Endothelial cell of umbilical vein (primary cell): Measurements from ENCODE around the gene RING1. TPM values are rescaled to one million over a fixed set of nuclear protein-coding genes. Genes with fewer than 3 reads are reported as not detected.

Source experiments
- BruUV-seq: library from RNA; stranded (reverse); fragments of 400-500 nt; replicated peaks from 2 replicates; lab custom pipeline; 2021; lab: Mats Ljungman, UMichigan
- CTCF ChIA-PET: fragments of 300-600, 350-600 bp; sonication (Branson Sonifier 250); formaldehyde crosslinking; loops from one replicate; lab custom pipeline; 2021; ENCODE audit warnings: antibody characterized with exemption, inconsistent platforms; lab: Charles Lee
- POLR2A ChIA-PET: fragments of 300-600, 350-600 bp; sonication (Branson Sonifier 250); formaldehyde crosslinking; loops from one replicate; lab custom pipeline; 2021; ENCODE audit warnings: antibody characterized with exemption, inconsistent platforms; lab: Charles Lee
- DNase-seq: peaks from one replicate; pipeline ENCODE4 v3.0.0-alpha.2; 2011; ENCODE audit warnings: low read depth, low spot score
- FAIRE-seq: peaks from 2 replicates; lab custom pipeline; 2011; peaks lifted over from hg19 to GRCh38; lab: Jason Lieb, UNC
- H2AFZ ChIP-seq: 2 replicates; pipeline ENCODE4 v1.6.0; 2012; ENCODE audit warnings: low read depth, low read length, control low read depth, inconsistent platforms
- H3K27ac ChIP-seq: 2 replicates; pipeline ENCODE4 v1.5.1; 2011; ENCODE audit warnings: low read depth, mild to moderate bottlenecking, control low read depth, low read length, moderate library complexity; ENCODE audit not compliant: insufficient read depth
- H3K27me3 ChIP-seq, 2 experiments: 2 replicates each; pipeline versions ENCODE4 v1.6.0 to v1.6.1; 2011; ENCODE audit warnings: low read length in 2 of 2, mixed read lengths in 1 of 2; ENCODE audit not compliant: control insufficient read depth in 2 of 2, insufficient read depth in 2 of 2
- H3K36me3 ChIP-seq, 2 experiments: 2 replicates in 1 of 2; 3 replicates in 1 of 2; pipeline ENCODE4 v1.5.1; 2011; ENCODE audit warnings: low read length in 2 of 2, mild to moderate bottlenecking in 1 of 2, moderate library complexity in 1 of 2; ENCODE audit not compliant: control insufficient read depth in 2 of 2, insufficient read depth in 2 of 2; ENCODE audit errors: extremely low read depth in 1 of 2
- H3K4me1 ChIP-seq: 3 replicates; pipeline ENCODE4 v1.5.1; 2011; ENCODE audit warnings: mild to moderate bottlenecking, low read length; ENCODE audit not compliant: control insufficient read depth, insufficient read depth; ENCODE audit errors: extremely low read depth
- H3K4me2 ChIP-seq: 2 replicates; pipeline ENCODE4 v1.6.1; 2011; ENCODE audit warnings: low read length, control low read depth, mixed read lengths; ENCODE audit not compliant: insufficient read depth
- H3K4me3 ChIP-seq, 3 experiments: fragments of 200-600 bp in 1 of 3; sonication (generic), shearing (Covaris generic) in 1 of 3; replicated peaks in 1 of 3; 2 replicates each; pipeline ENCODE4 v1.5.1; 2011 to 2016; ENCODE audit warnings: control low read depth in 3 of 3, low read length in 3 of 3, mild to moderate bottlenecking in 2 of 3, inconsistent platforms in 1 of 3, low read depth in 1 of 3, moderate library complexity in 1 of 3; ENCODE audit not compliant: insufficient read depth in 1 of 3
- H3K79me2 ChIP-seq: 2 replicates; pipeline ENCODE4 v1.6.0; 2012; ENCODE audit warnings: low read length, inconsistent platforms; ENCODE audit not compliant: control insufficient read depth, insufficient read depth
- H3K9ac ChIP-seq: replicated peaks from 2 replicates; pipeline ENCODE3; 2011; ENCODE audit warnings: low read length, control low read depth; ENCODE audit not compliant: insufficient read depth; ENCODE audit errors: extremely low read depth
- H3K9me1 ChIP-seq: replicated peaks from 3 replicates; pipeline ENCODE4 v1.6.0; 2011; ENCODE audit warnings: mild to moderate bottlenecking, low read length; ENCODE audit not compliant: control insufficient read depth, insufficient read depth; ENCODE audit errors: extremely low read depth
- H3K9me3 ChIP-seq: replicated peaks from 2 replicates; pipeline ENCODE4 v1.5.1; 2012; ENCODE audit warnings: low read length, inconsistent platforms; ENCODE audit not compliant: control insufficient read depth, insufficient read depth
- H4K20me1 ChIP-seq: replicated peaks from 2 replicates; pipeline ENCODE3; 2011; ENCODE audit warnings: mild to moderate bottlenecking, low read length; ENCODE audit not compliant: control insufficient read depth, insufficient read depth; ENCODE audit errors: extremely low read depth
- EZH2 ChIP-seq: IDR thresholded peaks from 2 replicates; pipeline ENCODE4 v1.6.1; 2012; ENCODE audit warnings: borderline replicate concordance, low read depth, mild to moderate bottlenecking, moderate library complexity, low read length, inconsistent platforms; ENCODE audit not compliant: severe bottlenecking
- FOS ChIP-seq: IDR thresholded peaks from 2 replicates; pipeline ENCODE4 v1.6.1; 2011; ENCODE audit warnings: mild to moderate bottlenecking, low read length, moderate library complexity, borderline replicate concordance; ENCODE audit not compliant: insufficient read depth
- GATA2 ChIP-seq: IDR thresholded peaks from 2 replicates; pipeline ENCODE4 v1.7.0; 2011; ENCODE audit warnings: low read depth, mild to moderate bottlenecking, moderate library complexity, mixed read lengths, low read length; ENCODE audit not compliant: insufficient read length, insufficient read depth
- JUN ChIP-seq: IDR thresholded peaks from 2 replicates; pipeline ENCODE4 v1.6.1; 2011; ENCODE audit warnings: borderline replicate concordance, low read depth; ENCODE audit not compliant: insufficient read length, insufficient read depth
- MAX ChIP-seq: IDR thresholded peaks from 2 replicates; pipeline ENCODE4 v1.6.1; 2011; ENCODE audit not compliant: insufficient read depth, insufficient read length
- MYC ChIP-seq: IDR thresholded peaks from one replicate; pipeline ENCODE4 v1.6.1; 2011; ENCODE audit warnings: mild to moderate bottlenecking, low read depth, low read length
- POLR2A ChIP-seq: IDR thresholded peaks from 2 replicates; pipeline ENCODE4 v1.6.1; 2012; ENCODE audit warnings: low read depth, mild to moderate bottlenecking, control low read depth, low read length
- dilution Hi-C: fragments of 300-500 bp; cut with MboI; formaldehyde crosslinking; loops from one replicate; pipeline ENCODE4 v1.15.0; 2019; ENCODE audit warnings: low sequenced_read_pairs; ENCODE audit not compliant: extremely low pct_ligation_motif_present
- intact Hi-C: fragments of 100-400 bp; cut with micrococcal nuclease; formaldehyde crosslinking; loops from one replicate; pipeline ENCODE4 v1.10.0; 2022
- polyA plus RNA-seq, 4 experiments: library from polyadenylated mRNA; depleted of rRNA in 3 of 4; stranded (reverse) in 3 of 4; unstranded in 1 of 4; fragments of >200 nt; gene quantifications; 2 replicates each; pipeline versions ENCODE4 v1.2.1 to v1.2.3, GENCODE V29; 2011 to 2012; ENCODE audit warnings: missing spikeins in 1 of 4
- total RNA-seq: library from RNA; stranded (reverse); gene quantifications from 2 replicates; pipeline ENCODE4 v1.2.3, GENCODE V29; 2021
- TF ChIP-seq, protein P1 (sequence below), 2 donors: IDR thresholded peaks; 1 replicate in 1 of 2; 2 replicates in 1 of 2; pipeline ENCODE4 v1.5.1; 2011; ENCODE audit warnings: low read length in 2 of 2, mild to moderate bottlenecking in 2 of 2, moderate library complexity in 2 of 2, control low read depth in 1 of 2, inconsistent platforms in 1 of 2, low read depth in 1 of 2; ENCODE audit not compliant: insufficient read depth in 1 of 2; ENCODE audit errors: extremely low read depth in 1 of 2

The RING1 gene
- total and polyA plus RNA-seq, 2 donors (not counting 3 experiments of a cell fraction or from before 2014, with no cell fraction given), result 26.8 to 27.9 TPM

DNA sequence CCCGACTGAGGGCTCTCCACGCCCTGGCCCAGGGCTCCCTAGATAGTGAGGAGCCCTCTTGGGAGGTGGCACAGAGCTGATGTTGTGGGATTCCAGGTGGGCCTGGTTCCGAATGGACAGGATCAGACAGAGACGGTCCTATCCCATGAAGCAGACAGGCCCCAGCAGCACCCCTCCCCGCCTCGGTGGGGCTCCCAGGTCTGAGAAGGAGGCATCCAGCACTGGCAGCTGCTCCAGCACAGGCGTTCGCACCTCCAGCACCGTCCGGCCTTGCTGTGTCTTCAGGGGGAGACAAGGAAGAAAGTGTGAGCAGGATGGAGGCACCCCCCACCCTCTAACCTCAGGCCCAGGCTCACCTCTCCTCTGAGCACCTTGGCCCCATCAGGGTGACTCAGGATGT, 44.8 kb upstream of the RING1 start:
- Histone ChIP-seq H3K9me3 (no peaks in the 10 kb centered on the region), H3K9ac (no peak overlapping the region), H3K9me1 (no peaks in the 10 kb centered on the region), H3K79me2 (no peaks in the 10 kb centered on the region), H4K20me1 (no peaks in the 10 kb centered on the region), H3K27me3 (no peaks in the 10 kb centered on the region), H3K4me3 (no peak overlapping the region), H3K36me3 (no peaks in the 10 kb centered on the region), H3K4me2 (no peak overlapping the region), H2AFZ (no peak overlapping the region), H3K4me1 (no peaks in the 10 kb centered on the region), H3K27ac (no peak overlapping the region)
- no TSS peak for BruUV-seq
- TF ChIP-seq MAX, result no peak
- no peak for TF ChIP-seq JUN
- TF ChIP-seq POLR2A, result no peak
- no peak for TF ChIP-seq GATA2
- TF ChIP-seq FOS, result no peak
- intact Hi-C loops (no loop called here), dilution Hi-C loops (no loop called here)
- FAIRE-seq (no peak), DNase-seq (no peak)
- CTCF ChIA-PET, result interaction anchor here (1.1 to 1.4 kb wide), 2 partner anchors 10 to 85 kb away, joined by 3 to 6 read pairs; no protein-coding TSS in a partner anchor
- POLR2A ChIA-PET, result no interaction called here

- POLR2A ChIA-PET, result no interaction called here
- Histone ChIP-seq H3K9ac (no peak overlapping the region), H3K27ac (no peak overlapping the region), H2AFZ (no peak overlapping the region), H4K20me1 (no peaks in the 10 kb centered on the region), H3K9me1 (no peaks in the 10 kb centered on the region), H3K79me2 (no peaks in the 10 kb centered on the region), H3K36me3 (no peaks in the 10 kb centered on the region), H3K27me3 (no peaks in the 10 kb centered on the region), H3K4me3 (no peak overlapping the region), H3K4me2 (no peak overlapping the region), H3K9me3 (no peaks in the 10 kb centered on the region), H3K4me1 (no peaks in the 10 kb centered on the region)
- no peak for FAIRE-seq
- DNase-seq, result no peak
- CTCF ChIA-PET, result interaction anchor here (1.4 kb wide), 1 partner anchor 84 kb away, joined by 6 read pairs; no protein-coding TSS in a partner anchor
- intact Hi-C loops (no loop called here), dilution Hi-C loops (no loop called here)
- TF ChIP-seq JUN, result no peak
- no peak for TF ChIP-seq MYC
- TF ChIP-seq, protein P1, sequence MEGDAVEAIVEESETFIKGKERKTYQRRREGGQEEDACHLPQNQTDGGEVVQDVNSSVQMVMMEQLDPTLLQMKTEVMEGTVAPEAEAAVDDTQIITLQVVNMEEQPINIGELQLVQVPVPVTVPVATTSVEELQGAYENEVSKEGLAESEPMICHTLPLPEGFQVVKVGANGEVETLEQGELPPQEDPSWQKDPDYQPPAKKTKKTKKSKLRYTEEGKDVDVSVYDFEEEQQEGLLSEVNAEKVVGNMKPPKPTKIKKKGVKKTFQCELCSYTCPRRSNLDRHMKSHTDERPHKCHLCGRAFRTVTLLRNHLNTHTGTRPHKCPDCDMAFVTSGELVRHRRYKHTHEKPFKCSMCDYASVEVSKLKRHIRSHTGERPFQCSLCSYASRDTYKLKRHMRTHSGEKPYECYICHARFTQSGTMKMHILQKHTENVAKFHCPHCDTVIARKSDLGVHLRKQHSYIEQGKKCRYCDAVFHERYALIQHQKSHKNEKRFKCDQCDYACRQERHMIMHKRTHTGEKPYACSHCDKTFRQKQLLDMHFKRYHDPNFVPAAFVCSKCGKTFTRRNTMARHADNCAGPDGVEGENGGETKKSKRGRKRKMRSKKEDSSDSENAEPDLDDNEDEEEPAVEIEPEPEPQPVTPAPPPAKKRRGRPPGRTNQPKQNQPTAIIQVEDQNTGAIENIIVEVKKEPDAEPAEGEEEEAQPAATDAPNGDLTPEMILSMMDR (IDR thresholded peaks at IDR 0.05; ENCODE audit: extremely low read depth in 1 of 2, insufficient read depth in 1 of 2, low read depth in 1 of 2, low read length in 2 of 2), result no peak
- no peak for TF ChIP-seq MAX
- TF ChIP-seq POLR2A, result no peak
- no peak for TF ChIP-seq EZH2
- no TSS peak for BruUV-seq
These were observed 44.1 kb upstream of the RING1 start for GRCh38 chr6:33164176-33164575.
